Rectal smooth muscle tissue (tissue), 1 donor: ENCODE data around the gene SRF.

ENCODE experiments used
- H3K27ac ChIP-seq: one replicate; pipeline ENCODE4 v1.7.0; 2013; ENCODE audit warnings: low read depth, low read length, inconsistent platforms
- H3K27me3 ChIP-seq: one replicate; pipeline ENCODE4 v1.7.0; 2013; ENCODE audit warnings: low read length; ENCODE audit not compliant: control insufficient read depth, insufficient read depth
- H3K36me3 ChIP-seq: one replicate; pipeline ENCODE4 v1.7.0; 2013; ENCODE audit warnings: low read length; ENCODE audit not compliant: control insufficient read depth, insufficient read depth
- H3K4me1 ChIP-seq: one replicate; pipeline ENCODE4 v1.7.0; 2013; ENCODE audit warnings: low read length; ENCODE audit not compliant: control insufficient read depth, insufficient read depth
- H3K4me3 ChIP-seq: one replicate; pipeline ENCODE4 v1.7.0; 2013; ENCODE audit warnings: low read length
- H3K9ac ChIP-seq: one replicate; pipeline ENCODE4 v1.7.0; 2013; ENCODE audit warnings: low read length

The SRF gene

GRCh38 chr6:43215066-43215465, 44.0 kb downstream of the SRF start:
- no peaks in the 10 kb centered on the region for H3K27me3 ChIP-seq
- H3K4me1 ChIP-seq = no peaks in the 10 kb centered on the region
- no peak overlapping the region for H3K27ac ChIP-seq
- H3K9ac ChIP-seq = no peak overlapping the region
- H3K36me3 ChIP-seq = peaks cover 6% of the 10 kb centered on the region
- no peak overlapping the region for H3K4me3 ChIP-seq

GRCh38 chr6:43216200-43216599, 45.1 kb downstream of the SRF start:
- peaks cover 12% of the 10 kb centered on the region for H3K36me3 ChIP-seq

DNA sequence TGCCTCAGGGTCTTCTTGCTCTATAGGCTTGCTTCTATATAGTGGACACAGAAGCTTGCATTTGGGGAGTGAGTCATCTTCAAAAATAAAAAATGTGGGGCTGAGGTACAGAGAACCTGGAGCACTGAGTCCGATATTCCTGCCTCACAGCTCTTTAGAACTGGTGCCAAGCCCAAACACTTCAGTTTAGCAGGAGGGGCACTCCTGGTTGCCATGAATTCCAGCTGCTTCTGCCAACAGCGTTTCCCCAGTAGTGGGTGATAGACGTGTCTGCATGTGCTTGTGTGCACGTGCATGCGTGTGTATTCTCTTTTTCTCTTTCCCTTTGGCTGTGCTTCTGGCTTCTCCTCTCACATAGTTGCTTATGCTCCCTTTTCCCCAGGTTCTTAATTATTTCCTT, 46.3 kb downstream of the SRF start:
- Histone ChIP-seq H3K4me3 (no peak overlapping the region), H3K27ac (no peak overlapping the region), H3K36me3 (peaks cover 12% of the 10 kb centered on the region), H3K4me1 (no peaks in the 10 kb centered on the region), H3K9ac (no peak overlapping the region), H3K27me3 (no peaks in the 10 kb centered on the region)

More at GRCh38 chr6:43216200-43216599, 45.1 kb downstream of the SRF start:
- Histone ChIP-seq H3K9ac (no peak overlapping the region), H3K4me3 (no peak overlapping the region), H3K27ac (no peak overlapping the region), H3K4me1 (no peaks in the 10 kb centered on the region), H3K27me3 (no peaks in the 10 kb centered on the region)

DNA sequence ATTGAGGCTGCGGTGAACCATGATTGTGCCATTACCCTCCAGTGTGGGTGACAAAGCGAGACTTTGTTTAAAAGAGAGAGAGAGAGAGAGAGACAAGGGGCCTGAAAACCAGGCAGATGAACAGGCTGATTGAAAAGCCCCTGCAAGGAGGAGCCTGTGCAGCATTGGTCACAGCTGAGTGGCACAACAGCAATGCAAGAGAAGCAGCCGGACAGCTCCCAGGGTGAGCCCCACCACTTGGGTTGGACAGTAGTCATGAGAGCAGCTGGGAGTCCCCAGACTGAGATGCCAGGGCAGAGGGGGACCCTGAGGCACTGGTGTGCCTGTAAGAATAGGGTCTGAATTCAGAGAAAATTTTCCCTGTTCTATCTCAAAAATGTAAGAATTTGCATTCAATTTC, 48.0 kb downstream of the SRF start:
- no peak overlapping the region for H3K27ac ChIP-seq
- no peaks in the 10 kb centered on the region for H3K4me1 ChIP-seq
- H3K9ac ChIP-seq = no peak overlapping the region
- no peak overlapping the region for H3K4me3 ChIP-seq
- H3K27me3 ChIP-seq = no peaks in the 10 kb centered on the region
- peaks cover 18% of the 10 kb centered on the region for H3K36me3 ChIP-seq

DNA sequence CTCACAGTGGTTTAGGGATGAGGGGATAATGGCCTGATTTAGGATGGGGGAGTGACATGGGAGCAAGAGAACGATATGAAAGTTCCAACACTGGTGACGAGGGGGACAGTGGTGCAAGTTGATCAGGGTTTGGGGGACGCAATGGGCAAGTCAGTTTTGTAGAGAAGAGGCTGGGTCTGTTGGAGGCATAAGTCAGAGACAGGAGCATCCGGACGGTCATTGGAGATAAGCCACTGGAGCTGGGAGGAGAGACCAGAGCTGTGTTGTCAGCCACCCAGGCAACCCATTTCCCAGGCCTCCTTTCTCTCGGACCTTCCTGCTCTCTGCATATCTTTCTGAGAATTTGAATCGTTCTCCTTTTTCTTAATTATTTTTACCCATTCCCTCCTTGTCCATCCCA, 48.7 kb downstream of the SRF start:
- H3K4me1 ChIP-seq = no peaks in the 10 kb centered on the region
- H3K27ac ChIP-seq = no peak overlapping the region
- H3K36me3 ChIP-seq = peaks cover 21% of the 10 kb centered on the region
- no peaks in the 10 kb centered on the region for H3K27me3 ChIP-seq
- H3K9ac ChIP-seq = no peak overlapping the region
- no peak overlapping the region for H3K4me3 ChIP-seq

GRCh38 chr6:43220439-43220951, 49.4 kb downstream of the SRF start:
- Histone ChIP-seq H3K9ac (no peak overlapping the region), H3K36me3 (peaks cover 21% of the 10 kb centered on the region), H3K27ac (no peak overlapping the region), H3K4me3 (no peak overlapping the region), H3K27me3 (no peaks in the 10 kb centered on the region), H3K4me1 (no peaks in the 10 kb centered on the region)

GRCh38 chr6:43221046-43221972, 50.2 kb downstream of the SRF start:
- Histone ChIP-seq H3K4me1 (no peaks in the 10 kb centered on the region), H3K36me3 (peaks cover 19% of the 10 kb centered on the region), H3K4me3 (no peak overlapping the region), H3K27ac (no peak overlapping the region), H3K9ac (no peak overlapping the region), H3K27me3 (no peaks in the 10 kb centered on the region)

GRCh38 chr6:43222418-43223059, 51.5 kb downstream of the SRF start:
- Histone ChIP-seq H3K4me1 (no peaks in the 10 kb centered on the region), H3K27ac (no peak overlapping the region), H3K36me3 (peaks cover 15% of the 10 kb centered on the region)

GRCh38 chr6:43223175-43223574, 52.1 kb downstream of the SRF start:
- H3K4me3 ChIP-seq = no peak overlapping the region
- no peak overlapping the region for H3K27ac ChIP-seq
- peaks cover 15% of the 10 kb centered on the region for H3K36me3 ChIP-seq
- H3K9ac ChIP-seq = no peak overlapping the region
- no peaks in the 10 kb centered on the region for H3K4me1 ChIP-seq
- H3K27me3 ChIP-seq = no peaks in the 10 kb centered on the region

More at GRCh38 chr6:43222418-43223059, 51.5 kb downstream of the SRF start:
- no peak overlapping the region for H3K4me3 ChIP-seq
- H3K9ac ChIP-seq = no peak overlapping the region
- H3K27me3 ChIP-seq = no peaks in the 10 kb centered on the region

DNA sequence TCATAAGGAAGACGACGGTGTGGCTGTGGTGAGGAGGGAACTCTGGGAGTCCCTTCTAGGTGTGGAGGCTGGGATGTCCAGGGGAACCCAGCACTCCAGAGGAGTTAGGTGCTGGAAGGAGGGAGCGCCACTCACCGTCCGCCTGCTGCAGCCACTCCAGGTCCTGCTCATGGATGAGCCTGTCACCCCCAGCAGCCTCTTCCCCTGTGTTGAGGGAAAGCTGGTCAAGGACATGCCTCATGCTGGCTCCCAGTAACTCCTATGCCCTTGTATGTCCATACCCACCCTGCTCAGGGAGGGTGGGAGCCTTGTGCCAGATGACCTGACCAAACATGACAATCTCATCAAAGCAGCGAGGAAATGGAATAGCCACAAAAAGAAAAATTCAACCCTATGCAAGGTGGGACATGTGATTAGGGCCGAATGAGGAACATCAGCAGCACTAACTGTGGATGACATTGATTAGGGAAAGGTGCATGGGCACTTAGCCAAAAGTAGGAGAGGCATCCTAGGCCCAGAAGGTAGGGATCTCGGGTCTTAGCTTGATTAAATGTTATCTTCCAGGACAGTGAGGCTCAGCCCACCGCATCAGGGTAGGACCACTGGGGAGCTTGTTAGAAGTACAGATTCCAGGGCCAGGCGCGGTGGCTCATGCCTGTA, 55.3 kb downstream of the SRF start:
- Histone ChIP-seq H3K9ac (no peak overlapping the region), H3K4me1 (no peaks in the 10 kb centered on the region), H3K4me3 (no peak overlapping the region), H3K27ac (no peak overlapping the region), H3K36me3 (peaks cover 9% of the 10 kb centered on the region), H3K27me3 (no peaks in the 10 kb centered on the region)

DNA sequence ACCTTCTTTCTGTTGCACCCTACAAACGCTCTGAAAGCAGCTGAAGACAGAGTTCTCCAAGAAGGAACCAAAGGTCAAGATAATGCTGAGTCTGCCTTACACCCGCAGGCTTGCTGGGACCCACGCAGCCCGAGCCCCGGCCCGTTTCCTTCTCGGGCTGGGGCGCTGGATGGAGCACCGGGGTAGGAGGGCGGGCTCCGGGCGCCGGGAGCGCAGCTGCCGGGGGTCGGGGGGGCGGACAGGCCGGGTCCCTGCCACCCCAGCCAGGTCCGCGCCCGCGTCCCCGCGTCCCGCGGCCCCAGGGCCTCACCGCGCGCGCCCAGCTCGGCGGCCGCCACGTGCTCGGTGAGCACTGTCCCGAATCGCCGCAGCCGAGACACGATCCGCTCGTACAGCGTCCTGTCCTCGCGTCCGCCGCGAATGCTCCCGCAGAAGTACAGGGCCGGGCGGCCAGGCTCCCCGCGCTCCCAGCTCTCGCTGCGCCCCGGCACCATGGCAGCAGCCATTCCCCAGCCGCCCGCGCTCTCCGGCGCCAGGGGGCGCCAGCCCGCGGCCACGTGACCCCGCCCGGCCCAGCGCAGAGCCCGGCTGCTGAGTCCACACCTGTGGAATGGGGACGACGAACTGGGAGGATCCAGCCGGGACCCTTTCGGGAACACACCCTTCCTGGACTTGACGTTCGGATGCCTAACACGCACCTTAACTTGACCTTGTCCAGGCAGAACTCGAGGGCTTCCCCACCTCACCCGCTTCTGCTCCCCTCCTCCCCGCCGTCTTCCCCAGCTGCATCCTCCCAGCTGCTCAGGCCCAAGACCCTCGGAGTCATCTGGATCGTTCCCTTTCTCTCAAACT, 58.1 kb downstream of the SRF start, which contains the start of gene DNPH1:
TSS of gene DNPH1 (minus strand) at position 531 of the 852 bp plus-strand sequence. CDS start at position 506, 25 bp downstream.
- no peak within 1 kb of the TSS for H3K27ac ChIP-seq

More for the DNA sequence above, 58.1 kb downstream of the SRF start, which contains the start of gene DNPH1:
- no peaks in the 10 kb centered on the region for H3K4me1 ChIP-seq
- peak within 1 kb of the TSS; percentile 74 for H3K4me3 ChIP-seq
- H3K9ac ChIP-seq = peak within 1 kb of the TSS; percentile 63
- no peaks in the 10 kb centered on the region for H3K27me3 ChIP-seq
- H3K36me3 ChIP-seq = peaks cover 3% of the 10 kb centered on the region
